A549 (cell line): ENCODE measurements around the gene VSIG2. TPM values are rescaled to one million over a fixed set of nuclear protein-coding genes. Genes with fewer than 3 reads are reported as not detected.

Experiments used
- ATAC-seq, 2 experiments: fragments of 200-7000 bp in 1 of 2; fragments of >200 bp in 1 of 2; cut with Nextera tagmentation in 1 of 2; cut with Tn5 transposase in 1 of 2; 3 replicates each; pipeline versions ENCODE4 v1.8.0 to v1.9.1; 2018 to 2020; ENCODE audit warnings: mild to moderate bottlenecking in 1 of 2, moderate library complexity in 1 of 2
- CTCF ChIA-PET: fragments of 300-600 bp; sonication (Branson Sonifier 250); formaldehyde crosslinking; extraction: SDS; loops from one replicate; lab custom pipeline; 2021; ENCODE audit warnings: antibody characterized with exemption, inconsistent platforms; lab: Yijun Ruan, JAX
- POLR2A ChIA-PET: fragments of 350-600 bp; formaldehyde crosslinking; extraction: SDS; loops from one replicate; lab custom pipeline; 2021; ENCODE audit warnings: antibody characterized with exemption, inconsistent platforms; lab: Yijun Ruan, JAX
- DNase-seq, 2 experiments: peaks; one replicate each; pipeline versions ENCODE4 v3.0.0 to v3.0.0-alpha.2; 2011 to 2016; ENCODE audit warnings: low read depth in 1 of 2, low spot score in 1 of 2
- FAIRE-seq: peaks from 2 replicates; lab custom pipeline; 2011; peaks lifted over from hg19 to GRCh38; lab: Jason Lieb, UNC
- H3K27ac ChIP-seq, 2 experiments: fragments of >200 bp; sonication (Bioruptor Twin); formaldehyde crosslinking; 3 replicates each; pipeline ENCODE4 v1.5.1; 2016 to 2017
- H3K4me1 ChIP-seq: fragments of >200 bp; sonication (Bioruptor Twin); formaldehyde crosslinking; 3 replicates; pipeline ENCODE4 v1.6.1; 2016
- H3K4me2 ChIP-seq: fragments of >200 bp; sonication (Bioruptor Twin); formaldehyde crosslinking; 3 replicates; pipeline ENCODE4 v1.6.1; 2016
- H3K4me3 ChIP-seq: fragments of >200 bp; sonication (Bioruptor Twin); formaldehyde crosslinking; 3 replicates; pipeline ENCODE4 v1.5.1; 2016
- H3K9me3 ChIP-seq: fragments of >200 bp; sonication (Bioruptor Twin); formaldehyde crosslinking; 3 replicates; pipeline ENCODE4 v1.6.1; 2016
- BCL3 ChIP-seq: fragments of >200 bp; sonication (Bioruptor Twin); formaldehyde crosslinking; IDR thresholded peaks from 3 replicates; pipeline ENCODE4 v1.6.1; 2016
- CBX8 ChIP-seq: fragments of 200-600 bp; sonication (generic); IDR thresholded peaks from 2 replicates; pipeline ENCODE4 v1.6.1; 2016
- CHD4 ChIP-seq: fragments of 200-600 bp; sonication (generic); IDR thresholded peaks from 2 replicates; pipeline ENCODE4 v1.6.1; 2016; ENCODE audit warnings: antibody characterized with exemption, mild to moderate bottlenecking, borderline replicate concordance
- CTCF ChIP-seq: fragments of >200 bp; sonication (Bioruptor Twin); formaldehyde crosslinking; IDR thresholded peaks from 3 replicates; pipeline ENCODE4 v1.5.1; 2016
- EHF ChIP-seq: fragments of 250-450 bp; sonication (Bioruptor Pico); IDR thresholded peaks from 2 replicates; pipeline ENCODE4 v1.5.0; 2020; ENCODE audit warnings: mild to moderate bottlenecking
- EHMT2 ChIP-seq: fragments of 200-600 bp; sonication (generic); IDR thresholded peaks from 2 replicates; pipeline ENCODE4 v1.6.1; 2016; ENCODE audit warnings: antibody characterized with exemption, low read depth, mild to moderate bottlenecking, moderate library complexity
- ELK1 ChIP-seq: fragments of 150-350 bp; IDR thresholded peaks from 2 replicates; pipeline ENCODE4 v1.6.1; 2014; ENCODE audit warnings: low read depth, mild to moderate bottlenecking, low read length
- FOSB ChIP-seq: fragments of 250-450 bp; sonication (Bioruptor Pico); IDR thresholded peaks from 2 replicates; pipeline ENCODE4 v1.5.0; 2020; ENCODE audit warnings: mild to moderate bottlenecking, moderate library complexity
- HDAC2 ChIP-seq: fragments of 200-600 bp; sonication (generic); IDR thresholded peaks from 2 replicates; pipeline ENCODE4 v1.6.1; 2016
- HOXA7 ChIP-seq: fragments of 250-450 bp; sonication (Bioruptor Pico); IDR thresholded peaks from 2 replicates; pipeline ENCODE4 v1.5.0; 2020; ENCODE audit warnings: mild to moderate bottlenecking, moderate library complexity
- HOXB13 ChIP-seq: fragments of 250-450 bp; sonication (Bioruptor Pico); IDR thresholded peaks from 2 replicates; pipeline ENCODE4 v1.5.0; 2020; ENCODE audit warnings: low read depth, mild to moderate bottlenecking, moderate library complexity
- HOXB5 ChIP-seq: fragments of 250-450 bp; sonication (Bioruptor Pico); IDR thresholded peaks from 2 replicates; pipeline ENCODE4 v1.5.0; 2020; ENCODE audit warnings: mild to moderate bottlenecking, moderate library complexity
- JUNB ChIP-seq: fragments of >200 bp; sonication (Bioruptor Twin); formaldehyde crosslinking; IDR thresholded peaks from 2 replicates; pipeline ENCODE4 v1.6.1; 2016
- MAX ChIP-seq: IDR thresholded peaks from 2 replicates; pipeline ENCODE4 v1.6.1; 2012
- NPAS2 ChIP-seq: fragments of 250-450 bp; sonication (Bioruptor Pico); IDR thresholded peaks from 2 replicates; pipeline ENCODE4 v1.8.0; 2022; ENCODE audit warnings: mild to moderate bottlenecking, moderate library complexity, borderline replicate concordance
- PHF8 ChIP-seq: fragments of 200-600 bp; sonication (generic); IDR thresholded peaks from 2 replicates; pipeline ENCODE4 v1.6.1; 2016; ENCODE audit warnings: low read depth, mild to moderate bottlenecking, antibody characterized with exemption, moderate library complexity, borderline replicate concordance
- POLR2A ChIP-seq: IDR thresholded peaks from 2 replicates; pipeline ENCODE4 v1.6.1; 2012; ENCODE audit warnings: mild to moderate bottlenecking, low read length
- POLR2AphosphoS2 ChIP-seq: conservative IDR thresholded peaks from 2 replicates; pipeline ENCODE4 v1.6.1; 2012; ENCODE audit warnings: low read length, improper control_type of control experiment, inconsistent platforms
- RAD21 ChIP-seq, 2 experiments: fragments of >200 bp in 1 of 2; sonication (Bioruptor Twin) in 1 of 2; formaldehyde crosslinking in 1 of 2; IDR thresholded peaks in 1 of 2; conservative IDR thresholded peaks in 1 of 2; 2 replicates in 1 of 2; 3 replicates in 1 of 2; pipeline ENCODE4 v1.6.1; 2012 to 2018; ENCODE audit warnings: inconsistent platforms in 1 of 2
- SMC3 ChIP-seq: fragments of >200 bp; sonication (Bioruptor Twin); formaldehyde crosslinking; IDR thresholded peaks from 3 replicates; pipeline ENCODE4 v1.6.1; 2018; ENCODE audit warnings: inconsistent platforms
- SREBF2 ChIP-seq: fragments of 450-650 bp; IDR thresholded peaks from 2 replicates; pipeline ENCODE4 v1.6.1; 2014; ENCODE audit warnings: mild to moderate bottlenecking, moderate library complexity
- USF2 ChIP-seq: fragments of 450-650 bp; IDR thresholded peaks from 2 replicates; pipeline ENCODE4 v1.6.1; 2014; ENCODE audit warnings: antibody characterized with exemption
- WGBS: methylation state at CpG from one replicate; pipeline ENCODE4 v1.1.6; 2017; ENCODE audit errors: missing lambda C conversion rate; 5-methylcytosine and 5-hydroxymethylcytosine counted together
- polyA plus RNA-seq, 4 experiments: library from polyadenylated mRNA; depleted of rRNA in 3 of 4; stranded (reverse); fragments of >200 nt; fragmentation: RNase III in 1 of 4; extraction: RNeasy Plus Mini Kit Qiagen cat#74134 plus additional on column Dnase treatment in 1 of 4; gene quantifications; 2 replicates in 3 of 4; 3 replicates in 1 of 4; pipeline ENCODE4 v1.2.3, GENCODE V29; 2011 to 2017

The VSIG2 gene
- polyA plus RNA-seq, 2 of the 4 experiments (the other 2 are of a cell fraction) = not detected

- no peak for TF ChIP-seq HOXA7 (CRISPR knock-in tag)
These were observed 5.3 kb downstream of the VSIG2 start (continued) for GRCh38 chr11:124746621-124747243.

- peak overlapping the region; percentile 92 for H3K4me2 ChIP-seq
- H3K9me3 ChIP-seq = no peaks in the 10 kb centered on the region
- ChIA-PET POLR2A (interaction anchor here (0.9 to 1.4 kb wide), 4 partner anchors 12 to 91 kb away, joined by 4 to 9 read pairs (median 5); partner anchors contain the start of gene MSANTD2), CTCF (interaction anchor here (0.6 to 5.0 kb wide), 26 partner anchors 9 to 180 kb away, joined by 3 to 39 read pairs (median 4); partner anchors contain the start of genes ESAM, ROBO3, SIAE and SPA17)
- TF ChIP-seq CTCF (peak; percentile 26; the same call in 1 of the 3 replicates), HOXB5 (CRISPR knock-in tag) (no peak), SREBF2 (no peak), RAD21 (conservative IDR thresholded peaks at IDR 0.05 in 1 of 2, IDR thresholded peaks at IDR 0.05 in 1 of 2) (0 out of 5 replicates have a peak, but pooled peaks have one; percentile 9 to 14), EHF (no peak), HOXB13 (CRISPR knock-in tag) (no peak)
- peak; percentile 24 to 44 for DNase-seq
- H3K27ac ChIP-seq = peak overlapping the region; percentile 79 to 93
- ATAC-seq = peak; percentile 55 to 63; a peak in 5 of 6 replicates
- FAIRE-seq = no peak
- WGBS = 9% methylated on average over 21 of the region's 41 CpGs
- peak overlapping the region; percentile 66 for H3K4me3 ChIP-seq
- H3K4me1 ChIP-seq = peaks cover 6% of the 10 kb centered on the region; the same call in 2 of the 3 replicates
These were observed 6.0 kb downstream of the VSIG2 start for GRCh38 chr11:124745835-124746620.

GRCh38 chr11:124745270-124745834 is 6.7 kb downstream of the VSIG2 start:
- FAIRE-seq = no peak
- Histone ChIP-seq H3K4me2 (peak overlapping the region; percentile 92), H3K4me3 (no peak overlapping the region), H3K9me3 (no peaks in the 10 kb centered on the region), H3K4me1 (peaks cover 8% of the 10 kb centered on the region; the same call in 2 of the 3 replicates), H3K27ac (no peak overlapping the region; a peak in 1 of 6 replicates)
- DNase-seq = no peak
- ChIA-PET CTCF (interaction anchor here (0.8 to 5.0 kb wide), 10 partner anchors 11 to 126 kb away, joined by 3 to 39 read pairs (median 5); partner anchors contain the start of gene ESAM), POLR2A (interaction anchor here (1.4 kb wide), 1 partner anchor 55 kb away, joined by 5 read pairs; the partner anchor contains the start of gene MSANTD2)
- 88% methylated on average over 23 of the region's 44 CpGs for whole genome bisulfite sequencing
- ATAC-seq = no peak
- TF ChIP-seq ELK1 (no peak), CBX8 (no peak), RAD21 (conservative IDR thresholded peaks at IDR 0.05 in 1 of 2, IDR thresholded peaks at IDR 0.05 in 1 of 2) (no peak), BCL3 (no peak), PHF8 (no peak), SMC3 (no peak), FOSB (CRISPR knock-in tag) (no peak), NPAS2 (CRISPR knock-in tag) (no peak), USF2 (no peak), CHD4 (no peak), POLR2AphosphoS2 (no peak), HDAC2 (no peak), JUNB (no peak), EHMT2 (no peak), POLR2A (no peak), MAX (no peak)
